Spinal cord (tissue), 10 donors: Measurements from ENCODE around the gene CC2D2A. TPM values are rescaled to one million over a fixed set of nuclear protein-coding genes. Genes with fewer than 3 reads are reported as not detected.

Experiments
- DNase-seq, 6 donors: peaks; one replicate each; pipeline versions ENCODE4 v3.0.0 to v3.0.0-alpha.2; 2013 to 2015; ENCODE audit warnings: low spot score in 6 of 6, low read depth in 4 of 6
- H3K27ac ChIP-seq: one replicate; pipeline ENCODE4 v1.5.1; 2013; ENCODE audit warnings: low read depth, low read length, control low read depth
- H3K27me3 ChIP-seq: one replicate; pipeline ENCODE4 v1.6.1; 2013; ENCODE audit warnings: low read length; ENCODE audit not compliant: control insufficient read depth, insufficient read depth
- H3K36me3 ChIP-seq: one replicate; pipeline ENCODE4 v1.6.1; 2013; ENCODE audit warnings: low read length; ENCODE audit not compliant: control insufficient read depth, insufficient read depth
- H3K4me1 ChIP-seq: one replicate; pipeline ENCODE4 v1.6.1; 2013; ENCODE audit warnings: low read length; ENCODE audit not compliant: control insufficient read depth, insufficient read depth
- H3K4me3 ChIP-seq: one replicate; pipeline ENCODE4 v1.5.1; 2013; ENCODE audit warnings: low read depth, low read length, control low read depth
- H3K9me3 ChIP-seq: one replicate; pipeline ENCODE4 v1.6.1; 2013; ENCODE audit warnings: low read length; ENCODE audit not compliant: control insufficient read depth, insufficient read depth
- WGBS: methylation state at CpG from one replicate; pipeline ENCODE4 v1.1.5; 2013; ENCODE audit warnings: missing lambda C conversion rate; ENCODE audit not compliant: insufficient coverage; 5-methylcytosine and 5-hydroxymethylcytosine counted together
- polyA plus RNA-seq, 2 donors: library from polyadenylated mRNA; unstranded; fragments of 120-200 nt; gene quantifications; one replicate each; pipeline ENCODE4 v1.2.1, GENCODE V29; 2013; ENCODE audit not compliant: insufficient read length in 2 of 2
- total RNA-seq, 2 donors: library from RNA; depleted of rRNA in 1 of 2; stranded (reverse); fragments of 120-200 nt in 1 of 2; fragments of >200 nt in 1 of 2; gene quantifications; one replicate each; pipeline versions ENCODE4 v1.2.3 to v1.2.4, GENCODE V29; 2013 to 2014
- donor health status: healthy.

The CC2D2A gene
- total and polyA plus RNA-seq, 4 donors, result 25.6 to 67.6 (median 36.4) TPM

DNA sequence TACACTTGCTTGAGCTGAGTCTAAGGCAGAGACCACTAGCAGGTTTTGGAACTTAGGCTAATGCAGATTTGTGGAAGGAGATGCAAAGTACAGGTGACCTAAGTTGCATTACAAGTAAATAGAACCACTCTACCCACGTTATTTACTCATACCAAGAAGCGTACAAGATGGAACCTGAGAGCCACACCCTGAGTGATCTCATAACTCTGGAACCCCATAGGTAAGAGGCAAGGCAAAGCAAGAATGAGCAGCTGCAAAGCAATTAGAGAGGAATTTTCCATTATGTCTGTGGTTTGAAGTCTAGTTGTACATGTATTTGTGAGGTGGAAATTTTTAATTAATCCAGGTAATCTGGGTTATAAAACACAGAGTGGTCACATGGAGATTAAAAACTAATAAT, 55.4 kb downstream of the CC2D2A start:
- Histone ChIP-seq H3K4me1 (no peaks in the 10 kb centered on the region), H3K4me3 (no peak overlapping the region), H3K9me3 (no peaks in the 10 kb centered on the region), H3K36me3 (peaks cover 4% of the 10 kb centered on the region), H3K27me3 (no peaks in the 10 kb centered on the region), H3K27ac (no peak overlapping the region)
- no CpG with 5 or more reads among the region's 2 CpGs for WGBS
- DNase-seq, result no peak

DNA sequence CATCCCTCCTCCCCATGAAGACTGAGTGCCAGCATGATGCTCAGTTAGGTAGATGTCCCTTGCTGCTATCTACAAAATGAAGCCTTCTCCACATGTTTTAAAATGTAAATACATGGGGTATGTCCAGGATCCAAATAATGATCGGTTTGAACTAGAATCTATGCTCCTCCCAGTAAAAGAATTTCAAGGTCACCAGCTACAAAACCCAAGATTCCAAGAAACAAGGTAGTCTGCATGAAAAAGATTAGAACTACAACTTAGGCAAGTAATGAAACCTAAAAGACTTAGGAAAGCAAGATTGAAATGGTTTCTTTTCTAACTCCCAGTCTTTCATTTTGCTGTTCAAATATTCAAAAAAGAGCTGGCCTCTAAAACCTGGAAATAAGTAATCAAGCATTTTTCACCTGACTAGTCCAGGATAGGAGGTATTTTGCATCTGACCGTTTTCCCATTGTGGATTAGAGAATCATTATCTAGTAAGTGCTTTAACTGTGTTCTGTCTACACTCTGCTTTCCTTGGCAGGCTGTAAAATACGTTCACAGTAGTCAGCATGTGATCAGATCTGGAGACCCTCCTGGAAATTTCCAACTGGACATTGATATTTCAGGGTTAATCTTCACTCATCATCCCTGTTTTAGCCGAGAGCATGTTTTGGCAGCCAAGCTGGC, 57.4 kb downstream of the CC2D2A start:
- 88% methylated on average over 1 of the region's 4 CpGs for WGBS
- H3K4me3 ChIP-seq, result no peak overlapping the region
- H3K4me1 ChIP-seq, result no peaks in the 10 kb centered on the region
- H3K9me3 ChIP-seq, result no peaks in the 10 kb centered on the region
- peaks cover 7% of the 10 kb centered on the region for H3K36me3 ChIP-seq
- H3K27ac ChIP-seq, result no peak overlapping the region
- H3K27me3 ChIP-seq, result no peaks in the 10 kb centered on the region
- no peak for DNase-seq

DNA sequence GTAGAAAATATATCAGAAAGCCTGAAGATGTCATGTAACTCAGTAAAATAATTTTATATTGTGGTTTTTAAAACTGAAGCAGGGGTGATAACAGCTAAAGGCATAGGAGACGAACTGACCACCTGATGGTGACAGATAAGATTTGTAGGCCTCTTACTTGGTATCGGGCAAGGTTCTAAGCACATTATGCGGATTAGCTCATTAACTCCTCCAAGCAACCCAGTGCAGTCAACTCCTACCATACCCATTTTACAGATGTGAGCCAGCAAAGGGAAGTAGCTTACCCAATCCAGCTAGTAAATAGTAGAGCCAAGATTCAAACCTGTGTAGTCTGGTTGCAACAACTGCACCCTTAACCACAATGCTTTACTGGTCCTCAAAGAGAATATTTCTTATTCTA, 62.1 kb downstream of the CC2D2A start:
- H3K27ac ChIP-seq, result no peak overlapping the region
- no peak overlapping the region for H3K4me3 ChIP-seq
- DNase-seq, result no peak
- no peaks in the 10 kb centered on the region for H3K9me3 ChIP-seq
- WGBS, result 100% methylated on average over 3 of the region's 3 CpGs
- no peaks in the 10 kb centered on the region for H3K27me3 ChIP-seq
- H3K4me1 ChIP-seq, result no peaks in the 10 kb centered on the region
- H3K36me3 ChIP-seq, result peaks cover 7% of the 10 kb centered on the region

DNA sequence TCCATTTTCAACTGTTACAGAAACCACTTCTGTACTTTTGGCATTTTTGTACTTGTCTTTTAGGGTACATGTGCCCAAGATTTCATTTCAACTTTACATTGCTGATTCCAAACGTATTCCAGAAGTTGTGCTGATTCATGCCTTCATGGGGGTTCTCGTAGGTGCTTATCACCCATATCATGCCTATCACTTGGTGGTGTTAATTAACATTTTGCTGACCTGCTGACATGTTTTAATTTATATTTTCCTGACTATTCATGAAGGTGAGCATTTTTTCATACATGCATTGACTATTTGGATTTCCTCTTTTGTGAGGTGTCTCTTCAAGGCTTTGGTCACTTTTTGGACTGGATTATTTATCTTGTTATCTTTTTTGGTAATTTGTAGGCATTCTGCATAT, 64.1 kb downstream of the CC2D2A start:
- WGBS, result no CpG with 5 or more reads among the region's 2 CpGs
- H3K27me3 ChIP-seq, result no peaks in the 10 kb centered on the region
- H3K9me3 ChIP-seq, result no peaks in the 10 kb centered on the region
- H3K4me1 ChIP-seq, result no peaks in the 10 kb centered on the region
- no peak overlapping the region for H3K4me3 ChIP-seq
- no peak for DNase-seq
- H3K36me3 ChIP-seq, result peaks cover 19% of the 10 kb centered on the region
- H3K27ac ChIP-seq, result no peak overlapping the region

DNA sequence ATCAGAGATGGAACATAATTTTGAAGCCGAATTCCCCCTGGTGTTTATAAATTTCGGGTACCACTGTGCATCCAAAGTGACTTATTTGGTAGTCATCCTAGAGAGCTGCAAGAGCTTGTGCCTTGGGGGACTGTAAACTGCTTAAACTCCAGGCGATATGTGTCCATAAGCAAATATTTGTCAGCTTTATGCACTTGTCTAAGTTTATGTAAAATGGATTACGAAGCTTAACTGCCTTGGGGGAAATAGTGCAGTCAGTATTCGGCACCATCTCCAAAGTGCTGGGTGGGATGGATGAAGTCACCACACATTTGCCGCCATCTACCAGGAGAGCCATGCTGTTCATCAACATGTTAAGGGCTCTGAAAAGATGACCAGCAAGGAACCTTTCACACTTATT, 65.9 kb downstream of the CC2D2A start:
- peaks cover 14% of the 10 kb centered on the region for H3K36me3 ChIP-seq
- peak in 1 of 6 donors; percentile 3 for DNase-seq
- H3K27ac ChIP-seq, result no peak overlapping the region
- 92% methylated on average over 4 of the region's 6 CpGs for WGBS
- no peak overlapping the region for H3K4me3 ChIP-seq
- H3K9me3 ChIP-seq, result no peaks in the 10 kb centered on the region
- no peaks in the 10 kb centered on the region for H3K27me3 ChIP-seq
- H3K4me1 ChIP-seq, result no peaks in the 10 kb centered on the region

DNA sequence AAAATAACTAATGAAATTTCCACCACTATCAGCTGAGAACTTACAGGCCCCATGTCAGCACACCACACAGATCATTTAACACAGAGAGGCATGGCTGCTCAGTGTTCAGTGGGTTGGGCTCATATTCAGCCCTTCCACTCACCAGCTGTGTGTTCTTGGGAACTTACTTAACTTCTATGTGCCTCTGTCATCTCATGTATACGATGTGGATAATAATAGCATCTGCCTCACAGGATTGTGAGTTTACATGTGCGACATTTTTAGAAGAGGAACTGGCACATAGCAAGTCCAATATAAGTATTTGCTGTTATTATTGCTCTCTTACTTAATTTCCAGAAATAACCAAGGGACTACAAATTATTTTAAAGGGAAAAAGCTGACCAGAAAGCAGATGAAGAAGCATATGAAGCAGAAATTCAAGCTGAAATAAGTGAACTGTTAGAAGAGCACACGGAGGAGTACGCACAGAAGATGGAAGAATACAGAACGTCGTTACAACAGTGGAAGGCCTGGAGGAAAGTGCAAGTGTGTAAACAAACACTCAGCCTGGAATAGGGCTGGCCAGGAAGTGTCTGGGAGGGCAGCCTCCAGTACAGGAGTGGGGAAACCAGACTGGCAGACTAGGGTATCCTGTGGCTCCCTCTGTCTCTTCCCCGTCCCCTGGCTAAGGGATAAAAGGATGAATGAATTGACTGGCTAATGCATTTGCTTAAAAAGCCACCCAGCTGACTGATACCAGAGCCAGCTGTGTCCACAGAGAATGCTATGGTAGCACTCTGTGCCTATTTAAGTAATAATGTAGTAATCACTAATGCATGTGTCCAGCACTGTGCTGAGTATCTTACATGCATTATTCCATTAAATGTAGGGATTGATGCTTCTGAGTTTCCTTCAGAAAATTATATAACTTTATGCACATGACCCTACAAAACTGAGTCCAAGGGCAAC, 67.1 kb downstream of the CC2D2A start:
- H3K36me3 ChIP-seq, result peaks cover 14% of the 10 kb centered on the region
- H3K27me3 ChIP-seq, result no peaks in the 10 kb centered on the region
- 79% methylated on average over 5 of the region's 7 CpGs for WGBS
- no peak for DNase-seq
- H3K27ac ChIP-seq, result no peak overlapping the region
- H3K4me1 ChIP-seq, result no peaks in the 10 kb centered on the region
- no peak overlapping the region for H3K4me3 ChIP-seq
- H3K9me3 ChIP-seq, result no peaks in the 10 kb centered on the region

DNA sequence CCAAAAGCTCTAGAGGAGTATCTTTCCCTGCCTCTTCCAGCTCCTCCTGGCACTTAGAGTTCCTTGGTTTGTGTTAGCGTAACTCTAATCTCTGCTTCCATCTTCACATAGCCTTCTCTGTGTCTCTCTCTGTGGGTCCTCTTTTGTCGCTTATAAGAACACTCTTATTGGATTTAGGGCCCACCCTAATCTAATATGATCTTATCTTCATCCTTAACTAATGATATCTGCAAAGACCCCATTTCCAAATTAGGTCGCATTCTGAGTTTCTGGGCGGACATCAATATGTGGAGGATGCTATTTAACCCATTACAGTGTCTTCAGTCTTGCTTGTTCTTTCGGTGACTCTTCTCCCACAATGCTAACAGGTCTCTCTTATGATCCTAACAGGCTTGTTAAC, 72.3 kb downstream of the CC2D2A start:
- Histone ChIP-seq H3K4me3 (no peak overlapping the region), H3K27me3 (no peaks in the 10 kb centered on the region), H3K27ac (no peak overlapping the region), H3K36me3 (peaks cover 17% of the 10 kb centered on the region), H3K9me3 (no peaks in the 10 kb centered on the region), H3K4me1 (no peaks in the 10 kb centered on the region)
- no peak for DNase-seq
- WGBS, result 100% methylated on average over 2 of the region's 5 CpGs

DNA sequence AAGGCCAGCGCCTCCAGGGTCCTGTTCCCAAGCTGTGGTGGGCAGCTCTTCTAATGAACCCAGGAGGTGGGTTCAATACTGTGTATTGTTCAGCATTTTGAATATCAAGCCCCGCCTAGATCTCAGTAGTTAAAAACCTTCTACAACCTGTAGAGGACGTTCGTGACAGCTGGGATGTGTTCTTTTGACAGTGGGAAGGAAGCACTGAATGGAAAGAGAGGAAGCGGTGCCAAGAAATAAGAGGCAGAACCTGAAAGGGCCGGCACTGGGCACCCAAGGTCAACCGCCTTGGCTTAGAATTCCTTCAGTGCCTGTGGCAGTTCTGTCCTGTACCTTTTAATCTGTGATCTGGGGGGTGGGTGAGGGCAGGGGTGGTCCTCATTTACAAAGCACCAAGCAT, 73.1 kb downstream of the CC2D2A start:
- H3K4me3 ChIP-seq, result no peak overlapping the region
- H3K27me3 ChIP-seq, result no peaks in the 10 kb centered on the region
- H3K27ac ChIP-seq, result no peak overlapping the region
- DNase-seq, result no peak
- WGBS, result 83% methylated on average over 2 of the region's 7 CpGs
- no peaks in the 10 kb centered on the region for H3K4me1 ChIP-seq
- no peaks in the 10 kb centered on the region for H3K9me3 ChIP-seq
- H3K36me3 ChIP-seq, result peaks cover 20% of the 10 kb centered on the region

DNA sequence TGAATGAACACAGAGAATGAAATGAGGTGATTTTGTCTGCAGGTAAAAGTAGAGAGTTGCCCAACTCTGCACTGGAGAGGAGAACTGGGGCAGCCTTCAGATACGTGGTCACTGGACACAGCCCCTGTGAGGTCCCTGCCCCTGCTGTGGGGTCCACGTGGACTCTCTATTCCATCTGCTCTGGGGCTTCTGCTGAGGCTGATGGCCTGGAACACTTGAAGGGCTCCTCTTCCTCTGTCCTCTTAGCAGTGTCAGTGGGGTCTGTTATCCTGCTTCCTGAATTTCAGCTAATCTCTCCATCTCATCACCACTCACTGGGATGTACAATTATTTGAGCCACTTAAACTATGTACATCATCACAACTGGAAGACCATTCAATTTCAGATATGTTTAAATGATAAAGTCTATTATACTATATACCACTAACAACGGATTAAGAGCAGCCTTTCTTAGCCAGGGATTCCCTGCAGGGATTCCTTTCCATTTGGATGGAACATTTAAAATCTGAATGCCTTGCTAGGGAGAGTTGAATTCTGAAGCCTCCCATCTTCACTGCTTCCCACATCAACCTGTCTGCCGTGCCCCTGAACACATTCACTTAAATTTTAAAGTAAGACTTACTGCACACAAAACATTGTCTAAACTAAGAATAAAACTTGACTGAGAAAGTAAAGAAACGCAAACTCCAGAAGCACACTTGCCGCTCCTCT, 74.0 kb downstream of the CC2D2A start:
- 69% methylated on average over 3 of the region's 6 CpGs for WGBS
- no peaks in the 10 kb centered on the region for H3K9me3 ChIP-seq
- DNase-seq, result no peak
- H3K4me3 ChIP-seq, result no peak overlapping the region
- H3K27ac ChIP-seq, result no peak overlapping the region
- peaks cover 13% of the 10 kb centered on the region for H3K36me3 ChIP-seq
- H3K27me3 ChIP-seq, result no peaks in the 10 kb centered on the region
- H3K4me1 ChIP-seq, result no peaks in the 10 kb centered on the region
